ENCODE measurements around the gene FFAR3.

GRCh38 chr19:35334144-35334753 lies 24.0 kb upstream of the FFAR3 start:
- no peak for TF ChIP-seq DMAP1 (CRISPR knock-in tag; IDR thresholded peaks at IDR 0.05)
- TF ChIP-seq JUND (CRISPR knock-in tag; IDR thresholded peaks at IDR 0.05): no peak
- TF ChIP-seq, protein P1, sequence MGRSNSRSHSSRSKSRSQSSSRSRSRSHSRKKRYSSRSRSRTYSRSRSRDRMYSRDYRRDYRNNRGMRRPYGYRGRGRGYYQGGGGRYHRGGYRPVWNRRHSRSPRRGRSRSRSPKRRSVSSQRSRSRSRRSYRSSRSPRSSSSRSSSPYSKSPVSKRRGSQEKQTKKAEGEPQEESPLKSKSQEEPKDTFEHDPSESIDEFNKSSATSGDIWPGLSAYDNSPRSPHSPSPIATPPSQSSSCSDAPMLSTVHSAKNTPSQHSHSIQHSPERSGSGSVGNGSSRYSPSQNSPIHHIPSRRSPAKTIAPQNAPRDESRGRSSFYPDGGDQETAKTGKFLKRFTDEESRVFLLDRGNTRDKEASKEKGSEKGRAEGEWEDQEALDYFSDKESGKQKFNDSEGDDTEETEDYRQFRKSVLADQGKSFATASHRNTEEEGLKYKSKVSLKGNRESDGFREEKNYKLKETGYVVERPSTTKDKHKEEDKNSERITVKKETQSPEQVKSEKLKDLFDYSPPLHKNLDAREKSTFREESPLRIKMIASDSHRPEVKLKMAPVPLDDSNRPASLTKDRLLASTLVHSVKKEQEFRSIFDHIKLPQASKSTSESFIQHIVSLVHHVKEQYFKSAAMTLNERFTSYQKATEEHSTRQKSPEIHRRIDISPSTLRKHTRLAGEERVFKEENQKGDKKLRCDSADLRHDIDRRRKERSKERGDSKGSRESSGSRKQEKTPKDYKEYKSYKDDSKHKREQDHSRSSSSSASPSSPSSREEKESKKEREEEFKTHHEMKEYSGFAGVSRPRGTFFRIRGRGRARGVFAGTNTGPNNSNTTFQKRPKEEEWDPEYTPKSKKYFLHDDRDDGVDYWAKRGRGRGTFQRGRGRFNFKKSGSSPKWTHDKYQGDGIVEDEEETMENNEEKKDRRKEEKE (IDR thresholded peaks at IDR 0.05): no peak
- no peak for TF ChIP-seq POLR2AphosphoS5 (IDR thresholded peaks at IDR 0.05; ENCODE audit: low read depth, low read length)
- no peak for TF ChIP-seq STAT5B (CRISPR knock-in tag; IDR thresholded peaks at IDR 0.05)
- TF ChIP-seq, protein P2, sequence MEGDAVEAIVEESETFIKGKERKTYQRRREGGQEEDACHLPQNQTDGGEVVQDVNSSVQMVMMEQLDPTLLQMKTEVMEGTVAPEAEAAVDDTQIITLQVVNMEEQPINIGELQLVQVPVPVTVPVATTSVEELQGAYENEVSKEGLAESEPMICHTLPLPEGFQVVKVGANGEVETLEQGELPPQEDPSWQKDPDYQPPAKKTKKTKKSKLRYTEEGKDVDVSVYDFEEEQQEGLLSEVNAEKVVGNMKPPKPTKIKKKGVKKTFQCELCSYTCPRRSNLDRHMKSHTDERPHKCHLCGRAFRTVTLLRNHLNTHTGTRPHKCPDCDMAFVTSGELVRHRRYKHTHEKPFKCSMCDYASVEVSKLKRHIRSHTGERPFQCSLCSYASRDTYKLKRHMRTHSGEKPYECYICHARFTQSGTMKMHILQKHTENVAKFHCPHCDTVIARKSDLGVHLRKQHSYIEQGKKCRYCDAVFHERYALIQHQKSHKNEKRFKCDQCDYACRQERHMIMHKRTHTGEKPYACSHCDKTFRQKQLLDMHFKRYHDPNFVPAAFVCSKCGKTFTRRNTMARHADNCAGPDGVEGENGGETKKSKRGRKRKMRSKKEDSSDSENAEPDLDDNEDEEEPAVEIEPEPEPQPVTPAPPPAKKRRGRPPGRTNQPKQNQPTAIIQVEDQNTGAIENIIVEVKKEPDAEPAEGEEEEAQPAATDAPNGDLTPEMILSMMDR (CRISPR knock-in tag; IDR thresholded peaks at IDR 0.05): no peak
- TF ChIP-seq MAX (IDR thresholded peaks at IDR 0.05): no peak
- no peak for TF ChIP-seq PBX3 (CRISPR knock-in tag; IDR thresholded peaks at IDR 0.05; ENCODE audit: borderline replicate concordance)
- no peak for TF ChIP-seq ZNF121 (CRISPR knock-in tag; IDR thresholded peaks at IDR 0.05)
- no peak for TF ChIP-seq MED8 (CRISPR knock-in tag; IDR thresholded peaks at IDR 0.05; ENCODE audit: insufficient replicate concordance)
